ENCODE results near the gene SSUH2.
"Not testable (repeated sequence)": the region's sequence is repeated elsewhere in the genome, so short reads cannot be mapped to it uniquely, and the experiment has no call there.

Gene SSUH2

GRCh38 chr3:8644748-8645390 is at the start of gene SSUH2:
Gene SSUH2, minus strand, starts transcription at chr3:8644798. Its CDS starts 40 bp downstream, at chr3:8644758.
- peaks cover 2% of the 10 kb centered on the region for H3K27me3 ChIP-seq (replicated peaks)
- H3K36me3 ChIP-seq (replicated peaks), result no peaks in the 10 kb centered on the region
- in situ Hi-C loops (cut with HindIII; ENCODE audit: low pct_ligation_motif_present, low sequenced_read_pairs), result no loop called here
- no peak for DNase-seq
- no peak for TF ChIP-seq CTCF (IDR thresholded peaks at IDR 0.05; ENCODE audit: low read depth, low read length, missing control alignments)
- no peak within 1 kb of the TSS for H3K27ac ChIP-seq
- no peak within 1 kb of the TSS for H3K4me3 ChIP-seq (ENCODE audit: low read depth, low read length)

- DNase-seq; in situ Hi-C loops (cut with HindIII; ENCODE audit: low pct_ligation_motif_present, low sequenced_read_pairs); H3K36me3 ChIP-seq (replicated peaks); H3K4me3 ChIP-seq (ENCODE audit: low read depth, low read length); H3K27me3 ChIP-seq (replicated peaks); H3K27ac ChIP-seq: not testable (repeated sequence)
Observed at GRCh38 chr3:8691295-8691694, 46.7 kb upstream of the SSUH2 start.

- in situ Hi-C loops (cut with HindIII; ENCODE audit: low pct_ligation_motif_present, low sequenced_read_pairs); H3K27me3 ChIP-seq (replicated peaks); H3K36me3 ChIP-seq (replicated peaks); H3K27ac ChIP-seq; H3K4me3 ChIP-seq (ENCODE audit: low read depth, low read length); DNase-seq: not testable (repeated sequence)
Observed at GRCh38 chr3:8684992-8685391, 40.4 kb upstream of the SSUH2 start.

- H3K4me3 ChIP-seq (ENCODE audit: low read depth, low read length); H3K36me3 ChIP-seq (replicated peaks); H3K27me3 ChIP-seq (replicated peaks); DNase-seq; in situ Hi-C loops (cut with HindIII; ENCODE audit: low pct_ligation_motif_present, low sequenced_read_pairs); H3K27ac ChIP-seq: not testable (repeated sequence)
Observed at GRCh38 chr3:8682850-8683574, 38.4 kb upstream of the SSUH2 start.

- H3K36me3 ChIP-seq (replicated peaks); DNase-seq; H3K27ac ChIP-seq; in situ Hi-C loops (cut with HindIII; ENCODE audit: low pct_ligation_motif_present, low sequenced_read_pairs); H3K27me3 ChIP-seq (replicated peaks); H3K4me3 ChIP-seq (ENCODE audit: low read depth, low read length): not testable (repeated sequence)
Observed at GRCh38 chr3:8681881-8682538, 37.4 kb upstream of the SSUH2 start.

GRCh38 chr3:8681349-8681748 is 36.8 kb upstream of the SSUH2 start:
- Histone ChIP-seq H3K36me3 (replicated peaks) (no peaks in the 10 kb centered on the region), H3K27me3 (replicated peaks) (no peaks in the 10 kb centered on the region), H3K4me3 (ENCODE audit: low read depth, low read length) (no peak overlapping the region), H3K27ac (no peak overlapping the region)
- no peak for DNase-seq
- TF ChIP-seq CTCF (IDR thresholded peaks at IDR 0.05; ENCODE audit: low read depth, low read length, missing control alignments), result no peak
- in situ Hi-C loops (cut with HindIII; ENCODE audit: low pct_ligation_motif_present, low sequenced_read_pairs), result no loop called here

- DNase-seq; H3K27me3 ChIP-seq (replicated peaks); in situ Hi-C loops (cut with HindIII; ENCODE audit: low pct_ligation_motif_present, low sequenced_read_pairs): not testable (repeated sequence)
Observed at GRCh38 chr3:8679817-8680553, 35.4 kb upstream of the SSUH2 start.

GRCh38 chr3:8678751-8679150 is 34.2 kb upstream of the SSUH2 start:
- no peak for DNase-seq
- H3K4me3 ChIP-seq (ENCODE audit: low read depth, low read length), result peak overlapping the region; percentile 15

More at GRCh38 chr3:8679817-8680553, 35.4 kb upstream of the SSUH2 start:
- not testable (repeated sequence) for H3K4me3 ChIP-seq (ENCODE audit: low read depth, low read length); H3K27ac ChIP-seq; H3K36me3 ChIP-seq (replicated peaks)

GRCh38 chr3:8677258-8677657 is 32.7 kb upstream of the SSUH2 start:
- in situ Hi-C loops (cut with HindIII; ENCODE audit: low pct_ligation_motif_present, low sequenced_read_pairs); H3K27me3 ChIP-seq (replicated peaks); DNase-seq; H3K4me3 ChIP-seq (ENCODE audit: low read depth, low read length); H3K27ac ChIP-seq; H3K36me3 ChIP-seq (replicated peaks): not testable (repeated sequence)

More at GRCh38 chr3:8678751-8679150, 34.2 kb upstream of the SSUH2 start:
- in situ Hi-C loops (cut with HindIII; ENCODE audit: low pct_ligation_motif_present, low sequenced_read_pairs), result no loop called here
- Histone ChIP-seq H3K27me3 (replicated peaks) (no peaks in the 10 kb centered on the region), H3K36me3 (replicated peaks) (no peaks in the 10 kb centered on the region), H3K27ac (no peak overlapping the region)
- no peak for TF ChIP-seq CTCF (IDR thresholded peaks at IDR 0.05; ENCODE audit: low read depth, low read length, missing control alignments)

- H3K27ac ChIP-seq; DNase-seq; H3K36me3 ChIP-seq (replicated peaks); in situ Hi-C loops (cut with HindIII; ENCODE audit: low pct_ligation_motif_present, low sequenced_read_pairs); H3K4me3 ChIP-seq (ENCODE audit: low read depth, low read length); H3K27me3 ChIP-seq (replicated peaks): not testable (repeated sequence)
Observed at GRCh38 chr3:8675591-8675990, 31.0 kb upstream of the SSUH2 start.
